MCF 10A (cell line): ENCODE results near the gene CNPY4. TPM values are rescaled to one million over a fixed set of nuclear protein-coding genes. Genes with fewer than 3 reads are reported as not detected.

Experiments used
- BruUV-seq: library from RNA; stranded (reverse); fragments of 400-500 nt; replicated peaks from 2 replicates; lab custom pipeline; 2021; lab: Mats Ljungman, UMichigan
- CTCF ChIA-PET: fragments of 300-600 bp; sonication (Branson Sonifier 250); formaldehyde crosslinking; extraction: SDS; loops from one replicate; lab custom pipeline; 2021; ENCODE audit warnings: antibody characterized with exemption, inconsistent platforms; lab: Yijun Ruan, JAX
- POLR2A ChIA-PET: fragments of 300-600, 350-650 bp; sonication (Branson Sonifier 250); formaldehyde crosslinking; extraction: SDS; loops from one replicate; lab custom pipeline; 2020; ENCODE audit warnings: antibody characterized with exemption, inconsistent platforms; lab: Yijun Ruan, JAX
- DNase-seq: peaks from one replicate; pipeline ENCODE4 v3.0.0-alpha.2; 2018; ENCODE audit not compliant: unreplicated experiment
- H3K27ac Mint-ChIP-seq: one replicate; pipeline ENCODE4 v1.8.0; 2022; ENCODE audit warnings: mild to moderate bottlenecking, low read depth, mixed read lengths; ENCODE audit not compliant: unreplicated experiment
- H3K27me3 Mint-ChIP-seq: one replicate; pipeline ENCODE4 v1.8.0; 2022; ENCODE audit warnings: mixed read lengths; ENCODE audit not compliant: insufficient read depth, unreplicated experiment
- H3K36me3 Mint-ChIP-seq: one replicate; pipeline ENCODE4 v1.8.0; 2022; ENCODE audit warnings: mild to moderate bottlenecking, moderate library complexity, mixed read lengths; ENCODE audit not compliant: insufficient read depth, unreplicated experiment
- H3K4me1 Mint-ChIP-seq: one replicate; pipeline ENCODE4 v1.8.0; 2022; ENCODE audit warnings: mixed read lengths; ENCODE audit not compliant: insufficient read depth, unreplicated experiment
- H3K4me3 Mint-ChIP-seq: one replicate; pipeline ENCODE4 v1.8.0; 2022; ENCODE audit warnings: mild to moderate bottlenecking, moderate library complexity, mixed read lengths; ENCODE audit not compliant: unreplicated experiment
- H3K9me3 Mint-ChIP-seq: one replicate; pipeline ENCODE4 v1.8.0; 2022; ENCODE audit warnings: mixed read lengths; ENCODE audit not compliant: unreplicated experiment
- intact Hi-C: fragments of 100-400 bp; cut with micrococcal nuclease; formaldehyde crosslinking; loops from 2 replicates; pipeline ENCODE4 v1.14.1; 2022
- total RNA-seq: library from RNA; stranded (reverse); gene quantifications from 2 replicates; pipeline ENCODE4 v1.2.3, GENCODE V29; 2022
- TF ChIP-seq, protein P1 (sequence below): fragments of 200-600 bp; IDR thresholded peaks from one replicate; pipeline ENCODE4 v1.8.0; 2022; ENCODE audit warnings: antibody characterized with exemption, mild to moderate bottlenecking; ENCODE audit not compliant: unreplicated experiment

Gene CNPY4
- total RNA-seq, 1 experiment from 2014 or later = 2.9 TPM

DNA sequence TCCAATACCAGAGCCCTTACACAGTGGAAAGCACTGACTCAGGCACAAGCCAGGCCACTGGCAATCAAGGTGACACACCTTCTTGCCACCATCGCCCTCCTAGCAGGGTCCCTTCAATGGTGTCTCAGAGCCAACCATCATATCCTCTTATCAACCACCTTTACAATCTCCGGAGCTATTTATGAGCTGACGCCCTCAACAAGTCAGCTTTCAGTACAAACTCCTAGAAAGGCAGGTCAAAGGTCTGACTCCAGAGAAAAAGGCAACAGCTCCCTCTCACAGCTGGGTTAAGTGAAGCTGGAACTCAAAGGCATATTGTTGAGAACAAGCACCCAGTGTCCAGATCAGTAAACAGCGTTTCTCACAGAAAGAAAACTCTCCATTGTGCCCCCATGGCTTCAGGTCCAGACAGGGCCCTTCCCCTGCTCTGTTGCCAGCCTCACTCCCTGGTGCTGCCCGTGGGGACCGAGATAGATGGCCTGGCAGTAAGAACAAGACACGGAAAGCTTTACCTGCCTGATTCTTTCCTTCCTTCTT, 40.3 kb upstream of the CNPY4 start:
- TF ChIP-seq, protein P1, sequence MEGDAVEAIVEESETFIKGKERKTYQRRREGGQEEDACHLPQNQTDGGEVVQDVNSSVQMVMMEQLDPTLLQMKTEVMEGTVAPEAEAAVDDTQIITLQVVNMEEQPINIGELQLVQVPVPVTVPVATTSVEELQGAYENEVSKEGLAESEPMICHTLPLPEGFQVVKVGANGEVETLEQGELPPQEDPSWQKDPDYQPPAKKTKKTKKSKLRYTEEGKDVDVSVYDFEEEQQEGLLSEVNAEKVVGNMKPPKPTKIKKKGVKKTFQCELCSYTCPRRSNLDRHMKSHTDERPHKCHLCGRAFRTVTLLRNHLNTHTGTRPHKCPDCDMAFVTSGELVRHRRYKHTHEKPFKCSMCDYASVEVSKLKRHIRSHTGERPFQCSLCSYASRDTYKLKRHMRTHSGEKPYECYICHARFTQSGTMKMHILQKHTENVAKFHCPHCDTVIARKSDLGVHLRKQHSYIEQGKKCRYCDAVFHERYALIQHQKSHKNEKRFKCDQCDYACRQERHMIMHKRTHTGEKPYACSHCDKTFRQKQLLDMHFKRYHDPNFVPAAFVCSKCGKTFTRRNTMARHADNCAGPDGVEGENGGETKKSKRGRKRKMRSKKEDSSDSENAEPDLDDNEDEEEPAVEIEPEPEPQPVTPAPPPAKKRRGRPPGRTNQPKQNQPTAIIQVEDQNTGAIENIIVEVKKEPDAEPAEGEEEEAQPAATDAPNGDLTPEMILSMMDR = no peak
- DNase-seq = no peak
- Mint-ChIP-seq H3K4me1 (peaks cover 6% of the 10 kb centered on the region), H3K27ac (no peak overlapping the region), H3K27me3 (no peaks in the 10 kb centered on the region), H3K9me3 (no peaks in the 10 kb centered on the region), H3K36me3 (peaks cover 60% of the 10 kb centered on the region), H3K4me3 (peak overlapping the region; percentile 84)
- no TSS peak for BruUV-seq
- intact Hi-C loops = no loop called here
- ChIA-PET CTCF (interaction anchor here (0.6 to 1.2 kb wide), 2 partner anchors 89 to 327 kb away, joined by 3 to 8 read pairs; no protein-coding TSS in a partner anchor), POLR2A (interaction anchor here (1.2 kb wide), 1 partner anchor 28 kb away, joined by 5 read pairs; no protein-coding TSS in a partner anchor)

DNA sequence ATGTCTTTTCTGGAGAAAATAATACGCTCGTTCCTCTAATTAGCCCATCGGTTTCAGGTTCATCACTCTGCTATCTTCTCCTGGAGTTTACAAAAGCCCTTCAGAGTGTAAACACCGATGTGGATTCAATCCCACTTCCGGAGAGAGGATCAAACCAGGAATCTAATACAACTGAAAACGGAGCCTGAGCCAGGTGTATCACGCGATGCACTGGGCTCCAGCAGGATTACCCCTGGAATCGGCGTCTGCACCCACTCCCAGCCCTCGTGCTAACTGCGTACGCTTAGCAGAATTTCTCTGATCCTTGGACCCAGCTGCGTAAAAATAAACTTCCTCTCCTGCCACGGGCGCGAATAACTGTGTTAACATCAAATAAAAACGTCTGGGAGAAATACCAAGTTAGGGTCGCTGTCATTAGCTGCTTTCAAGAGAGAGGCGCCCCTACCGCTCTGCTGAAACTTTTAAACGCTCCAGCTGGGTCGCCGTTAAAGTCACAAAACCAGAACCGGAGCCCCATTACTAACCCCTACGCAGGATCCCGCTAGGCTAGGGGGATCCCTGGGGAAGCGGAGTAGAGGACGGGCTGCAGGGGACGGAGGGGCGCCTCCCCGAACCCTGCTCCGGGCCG, 38.4 kb upstream of the CNPY4 start:
- H3K9me3 Mint-ChIP-seq = no peaks in the 10 kb centered on the region
- peak overlapping the region; percentile 84 for H3K4me3 Mint-ChIP-seq
- peak overlapping the region; percentile 74 for H3K27ac Mint-ChIP-seq
- peaks cover 41% of the 10 kb centered on the region for H3K36me3 Mint-ChIP-seq
- intact Hi-C loops = loop anchor here (1.0 to 10.0 kb wide), 3 partner anchors 20 to 166 kb away; partner anchors contain the start of genes AP4M1, MCM7 and TRIM4
- BruUV-seq = TSS peak; percentile 63
- DNase-seq = no peak
- TF ChIP-seq, protein P1 = no peak
- ChIA-PET CTCF (interaction anchor here (0.6 to 1.2 kb wide), 4 partner anchors 10 to 638 kb away, joined by 3 to 4 read pairs (median 3); no protein-coding TSS in a partner anchor), POLR2A (interaction anchor here (0.6 to 2.1 kb wide), 22 partner anchors 9 to 755 kb away, joined by 3 to 14 read pairs (median 4); partner anchors contain the start of genes AP4M1, ARPC1A, COPS6 and MCM7)
- H3K4me1 Mint-ChIP-seq = peaks cover 6% of the 10 kb centered on the region
- H3K27me3 Mint-ChIP-seq = no peaks in the 10 kb centered on the region

- Mint-ChIP-seq H3K4me1 (peaks cover 6% of the 10 kb centered on the region), H3K27ac (peak within 1 kb of the TSS; percentile 74), H3K27me3 (no peaks in the 10 kb centered on the region), H3K9me3 (no peaks in the 10 kb centered on the region), H3K4me3 (peak within 1 kb of the TSS; percentile 84), H3K36me3 (peaks cover 35% of the 10 kb centered on the region)
- ChIA-PET CTCF (interaction anchor here (0.5 to 1.3 kb wide), 8 partner anchors 16 to 165 kb away, joined by 3 to 14 read pairs (median 4); no protein-coding TSS in a partner anchor), POLR2A (interaction anchor here (0.6 to 2.1 kb wide), 19 partner anchors 8 to 175 kb away, joined by 3 to 14 read pairs (median 6); partner anchors contain the start of genes AP4M1, CNPY4, COPS6 and MCM7)
- intact Hi-C loops = loop anchor here (1.0 to 10.0 kb wide), 3 partner anchors 19 to 167 kb away; partner anchors contain the start of genes AP4M1, MCM7 and TRIM4
- DNase-seq = peak; percentile 99
- TF ChIP-seq, protein P1 = peak; percentile 82
- no TSS peak for BruUV-seq
Observed at GRCh38 chr7:100081535-100082102, 37.8 kb upstream of the CNPY4 start, which contains the start of gene ZNF3. TSS of gene ZNF3 (minus strand) at chr7:100081723. CDS start at chr7:100077357, 4,366 bp downstream.
